BJ (cell line): ENCODE data around the gene ACTA1. TPM values are rescaled to one million over a fixed set of nuclear protein-coding genes. Genes with fewer than 3 reads are reported as not detected.

Source experiments
- CTCF ChIA-PET: fragments of 350-600 bp; formaldehyde crosslinking; extraction: SDS; loops from one replicate; lab custom pipeline; 2021; ENCODE audit warnings: antibody characterized with exemption, inconsistent platforms; lab: Yijun Ruan, JAX
- POLR2A ChIA-PET: fragments of 300-600 bp; sonication (Branson Sonifier 250); formaldehyde crosslinking; extraction: SDS; loops from one replicate; lab custom pipeline; 2021; ENCODE audit warnings: antibody characterized with exemption; lab: Charles Lee
- DNase-seq: peaks from one replicate; pipeline ENCODE4 v3.0.0-alpha.2; 2011; ENCODE audit warnings: low read depth
- H3K27me3 ChIP-seq: 2 replicates; pipeline ENCODE4 v1.6.0; 2011; ENCODE audit warnings: low read length; ENCODE audit not compliant: control insufficient read depth, insufficient read depth
- H3K36me3 ChIP-seq: 2 replicates; pipeline ENCODE4 v1.5.1; 2011; ENCODE audit warnings: low read length; ENCODE audit not compliant: control insufficient read depth, insufficient read depth
- H3K4me3 ChIP-seq: 2 replicates; pipeline ENCODE4 v1.5.1; 2011; ENCODE audit warnings: low read depth, mild to moderate bottlenecking, control low read depth, low read length
- polyA plus RNA-seq: library from polyadenylated mRNA; depleted of rRNA; stranded (reverse); fragments of >200 nt; gene quantifications from 2 replicates; pipeline ENCODE4 v1.2.3, GENCODE V29; 2011
- TF ChIP-seq, protein P1 (sequence below): IDR thresholded peaks from 2 replicates; pipeline ENCODE4 v1.5.1; 2011; ENCODE audit warnings: low read depth, mild to moderate bottlenecking, control low read depth, inconsistent platforms, low read length, moderate library complexity; ENCODE audit not compliant: insufficient read depth

The ACTA1 gene
- polyA plus RNA-seq, 1 experiment = 0.11 TPM

DNA sequence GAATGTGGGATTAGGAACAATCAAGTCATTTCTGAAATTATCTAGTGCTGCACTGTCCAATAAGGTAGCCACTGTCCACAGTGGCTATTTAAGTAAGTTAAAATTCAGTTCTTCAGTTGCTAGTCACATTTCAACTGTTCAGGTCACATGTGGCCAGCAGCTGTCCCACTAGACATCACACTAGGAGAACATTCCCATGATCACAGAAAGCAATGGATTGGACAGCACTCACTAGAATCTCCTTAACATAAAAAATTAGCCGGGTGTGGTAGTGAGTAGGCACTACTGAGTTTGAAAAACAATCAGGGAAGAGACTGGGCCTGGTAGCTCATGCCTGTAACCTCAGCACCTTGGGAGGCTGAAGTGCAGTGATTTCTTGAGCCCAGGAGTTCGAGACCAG, 40.6 kb upstream of the ACTA1 start:
- DNase-seq = no peak

DNA sequence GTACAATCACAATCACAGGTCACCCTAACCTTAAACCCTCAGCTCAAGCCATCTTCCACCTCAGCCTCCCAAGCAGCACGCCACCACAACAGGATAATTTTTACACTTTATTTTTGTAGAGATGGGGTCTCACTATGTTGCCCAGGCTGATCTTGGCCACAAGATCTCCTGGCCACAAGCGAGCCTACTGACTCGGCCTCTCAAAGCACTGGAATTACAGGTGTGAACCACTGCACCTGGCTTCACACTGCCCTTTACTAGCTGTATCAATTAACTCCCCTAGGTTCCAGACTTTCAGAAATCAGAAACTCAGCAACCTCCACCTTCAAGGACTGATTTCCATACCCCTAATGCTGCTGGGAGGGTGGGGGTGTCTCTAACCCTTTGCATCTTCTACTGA, 37.3 kb upstream of the ACTA1 start:
- POLR2A ChIA-PET = no interaction called here

More for the DNA sequence above, 40.6 kb upstream of the ACTA1 start:
- no peaks in the 10 kb centered on the region for H3K27me3 ChIP-seq
- ChIA-PET POLR2A (interaction anchor here (0.7 kb wide), 1 partner anchor 32 kb away, joined by 3 read pairs; no protein-coding TSS in a partner anchor), CTCF (interaction anchor here (1.2 to 3.7 kb wide), 2 partner anchors 217 to 810 kb away, joined by 3 to 21 read pairs; no protein-coding TSS in a partner anchor)
- H3K4me3 ChIP-seq = no peak overlapping the region
- H3K36me3 ChIP-seq = peaks cover 12% of the 10 kb centered on the region
- TF ChIP-seq, protein P1, sequence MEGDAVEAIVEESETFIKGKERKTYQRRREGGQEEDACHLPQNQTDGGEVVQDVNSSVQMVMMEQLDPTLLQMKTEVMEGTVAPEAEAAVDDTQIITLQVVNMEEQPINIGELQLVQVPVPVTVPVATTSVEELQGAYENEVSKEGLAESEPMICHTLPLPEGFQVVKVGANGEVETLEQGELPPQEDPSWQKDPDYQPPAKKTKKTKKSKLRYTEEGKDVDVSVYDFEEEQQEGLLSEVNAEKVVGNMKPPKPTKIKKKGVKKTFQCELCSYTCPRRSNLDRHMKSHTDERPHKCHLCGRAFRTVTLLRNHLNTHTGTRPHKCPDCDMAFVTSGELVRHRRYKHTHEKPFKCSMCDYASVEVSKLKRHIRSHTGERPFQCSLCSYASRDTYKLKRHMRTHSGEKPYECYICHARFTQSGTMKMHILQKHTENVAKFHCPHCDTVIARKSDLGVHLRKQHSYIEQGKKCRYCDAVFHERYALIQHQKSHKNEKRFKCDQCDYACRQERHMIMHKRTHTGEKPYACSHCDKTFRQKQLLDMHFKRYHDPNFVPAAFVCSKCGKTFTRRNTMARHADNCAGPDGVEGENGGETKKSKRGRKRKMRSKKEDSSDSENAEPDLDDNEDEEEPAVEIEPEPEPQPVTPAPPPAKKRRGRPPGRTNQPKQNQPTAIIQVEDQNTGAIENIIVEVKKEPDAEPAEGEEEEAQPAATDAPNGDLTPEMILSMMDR = no peak

DNA sequence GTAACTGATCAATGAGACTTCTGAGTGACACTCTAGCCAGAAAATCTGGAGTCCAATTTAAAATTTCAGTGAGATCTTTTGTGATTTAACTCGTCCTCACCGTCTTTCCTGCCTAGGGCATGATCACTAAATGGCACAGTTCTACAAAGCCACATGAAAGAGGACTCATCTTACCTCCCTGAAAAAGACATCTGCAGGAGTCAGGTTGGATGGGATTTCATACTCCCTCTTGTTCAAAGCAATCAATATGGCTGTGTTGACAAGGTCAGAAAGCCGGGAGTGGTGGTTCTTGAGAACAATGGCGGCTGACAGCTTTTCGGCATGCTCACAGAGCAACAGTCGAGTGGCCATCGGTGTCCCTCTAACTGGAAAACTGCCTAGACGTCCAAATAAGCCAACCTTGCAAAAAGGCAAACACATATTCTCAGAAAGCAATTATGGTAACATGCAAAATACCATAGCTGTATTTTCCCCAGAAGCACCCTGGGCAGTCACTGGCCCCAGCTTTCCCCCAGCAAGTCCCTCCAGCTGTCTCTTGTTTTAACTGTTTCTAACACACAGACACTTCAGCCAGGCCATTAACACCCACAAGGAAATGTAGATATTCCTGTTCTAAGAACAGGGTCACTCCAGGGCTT, 36.6 kb upstream of the ACTA1 start:
- Histone ChIP-seq H3K36me3 (peaks cover 16% of the 10 kb centered on the region), H3K27me3 (no peaks in the 10 kb centered on the region), H3K4me3 (no peak overlapping the region)
- ChIA-PET CTCF (no interaction called here), POLR2A (no interaction called here)
- DNase-seq = no peak
- TF ChIP-seq, protein P1 = no peak

More for the DNA sequence above, 37.3 kb upstream of the ACTA1 start:
- DNase-seq = no peak
- TF ChIP-seq, protein P1 = no peak
- Histone ChIP-seq H3K4me3 (no peak overlapping the region), H3K36me3 (peaks cover 16% of the 10 kb centered on the region), H3K27me3 (no peaks in the 10 kb centered on the region)
- CTCF ChIA-PET = no interaction called here

DNA sequence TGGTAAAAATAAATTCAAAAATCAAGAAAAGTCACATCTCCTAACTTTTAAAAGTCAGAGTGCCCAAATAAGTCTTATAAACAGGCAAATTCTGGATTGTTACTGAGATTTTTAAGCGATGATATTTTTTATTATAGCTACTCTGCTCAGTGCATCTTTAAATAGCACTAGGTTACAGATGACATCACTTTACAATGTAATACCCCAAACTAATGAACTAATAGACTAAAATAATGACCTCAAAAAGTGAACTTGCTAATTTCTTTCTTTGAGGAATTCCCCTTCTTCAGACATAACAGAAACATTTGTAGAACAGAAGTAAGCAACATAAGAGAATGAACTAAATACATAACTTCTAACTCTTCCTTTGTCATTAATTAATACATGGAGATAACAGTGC, 33.0 kb upstream of the ACTA1 start:
- no peak overlapping the region for H3K4me3 ChIP-seq
- DNase-seq = no peak
- no peaks in the 10 kb centered on the region for H3K27me3 ChIP-seq
- TF ChIP-seq, protein P1 = no peak
- peaks cover 18% of the 10 kb centered on the region for H3K36me3 ChIP-seq
- ChIA-PET CTCF (interaction anchor here (1.2 to 2.4 kb wide), 3 partner anchors 8 to 23 kb away, joined by 3 to 10 read pairs (median 7); no protein-coding TSS in a partner anchor), POLR2A (no interaction called here)

DNA sequence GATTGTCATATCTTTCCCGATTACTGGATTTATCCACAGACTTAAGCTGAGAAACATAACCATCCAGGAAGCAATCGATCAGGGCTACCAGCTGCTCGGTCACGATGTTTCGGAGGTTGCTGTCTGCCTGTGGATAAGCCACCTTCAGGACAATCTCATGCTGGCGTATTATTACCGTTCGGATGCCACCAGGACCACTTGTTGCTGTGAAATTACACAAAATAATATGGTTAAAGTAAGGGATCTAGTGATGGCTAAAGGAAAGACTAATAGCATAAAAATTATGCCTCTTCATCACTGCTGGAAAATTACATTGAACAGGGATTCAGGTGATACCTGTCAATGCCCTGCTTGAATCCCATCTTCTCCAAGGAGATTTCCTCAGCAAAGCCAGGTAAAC, 30.8 kb upstream of the ACTA1 start:
- ChIA-PET POLR2A (no interaction called here), CTCF (no interaction called here)
- Histone ChIP-seq H3K4me3 (no peak overlapping the region), H3K36me3 (peaks cover 13% of the 10 kb centered on the region), H3K27me3 (no peaks in the 10 kb centered on the region)
- TF ChIP-seq, protein P1 = no peak
- DNase-seq = no peak
